NCI-H446 (cell line): ENCODE measurements around the gene CHN1.

Experiments used
- DNase-seq, 2 experiments: peaks; one replicate each; lab custom pipeline; 2025; lab: John Stamatoyannopoulos, UW

CHN1 gene

GRCh38 chr2:175010848-175011254 is 5.7 kb upstream of the CHN1 start:
- peak; percentile 71 to 80 for DNase-seq

DNA sequence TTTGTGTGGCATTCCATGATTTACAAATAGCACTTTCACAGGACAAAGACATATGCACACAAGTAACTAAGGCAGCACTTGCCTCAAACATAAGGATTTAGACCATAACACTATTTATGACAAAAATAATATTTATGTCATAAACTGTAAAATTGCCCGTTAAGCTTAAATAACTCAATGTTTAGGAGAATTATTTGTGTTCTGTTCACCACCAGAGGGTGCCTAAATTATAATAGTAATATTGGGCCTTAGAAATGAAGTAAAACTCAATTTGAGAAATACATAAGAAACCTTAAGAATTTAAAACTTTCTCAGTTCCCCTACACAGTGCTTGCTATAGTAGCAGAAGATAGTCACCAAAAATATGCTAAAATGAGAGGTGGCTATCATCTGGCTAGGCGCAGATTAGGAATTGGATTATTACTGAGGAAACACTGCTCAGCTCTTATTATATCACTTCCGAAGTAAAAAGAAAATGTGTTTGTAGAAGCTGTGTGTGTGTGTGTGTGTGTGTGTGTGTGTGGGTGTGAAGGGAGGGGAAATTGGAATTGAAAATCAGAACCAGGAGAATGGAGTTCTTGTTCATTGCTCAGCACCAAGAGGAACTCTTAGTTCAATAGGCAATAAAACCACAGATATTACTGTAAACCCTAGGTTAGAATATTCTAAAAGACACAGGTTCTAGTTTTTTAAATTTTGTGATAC is 4.9 kb upstream of the CHN1 start:
- no peak for DNase-seq

DNA sequence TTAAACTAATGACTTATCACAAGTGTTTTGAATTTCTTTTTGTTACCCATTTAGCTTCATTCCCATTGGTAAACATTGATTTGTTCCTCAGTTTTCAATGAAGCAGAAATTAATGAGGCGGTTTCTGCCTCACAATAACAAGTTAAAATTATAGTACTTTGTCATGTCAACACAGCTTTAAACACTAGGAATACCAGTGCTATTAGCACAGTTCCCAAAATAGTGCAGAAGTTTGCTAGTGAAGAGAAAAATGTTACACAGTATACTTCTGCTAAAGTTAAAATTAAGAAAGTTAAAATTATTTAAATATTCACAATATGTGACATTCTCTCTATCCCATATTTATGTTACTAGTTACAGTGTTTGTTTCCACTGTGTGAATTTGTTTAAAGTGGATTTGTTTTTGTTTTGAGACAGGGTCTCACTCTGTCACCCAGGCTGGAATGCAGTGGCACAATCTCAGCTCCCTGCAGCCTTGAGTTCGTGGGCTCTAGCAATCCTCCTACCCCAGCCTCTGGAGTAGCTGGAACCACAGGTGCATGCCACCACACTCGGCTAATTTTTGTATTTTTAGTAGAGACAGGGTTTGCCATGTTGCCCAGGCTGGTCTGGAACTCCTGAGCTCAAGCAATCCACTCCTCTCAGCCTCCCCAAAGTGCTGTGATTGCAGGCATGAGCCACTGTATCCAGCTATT is 3.8 kb upstream of the CHN1 start:
- DNase-seq, result no peak

DNA sequence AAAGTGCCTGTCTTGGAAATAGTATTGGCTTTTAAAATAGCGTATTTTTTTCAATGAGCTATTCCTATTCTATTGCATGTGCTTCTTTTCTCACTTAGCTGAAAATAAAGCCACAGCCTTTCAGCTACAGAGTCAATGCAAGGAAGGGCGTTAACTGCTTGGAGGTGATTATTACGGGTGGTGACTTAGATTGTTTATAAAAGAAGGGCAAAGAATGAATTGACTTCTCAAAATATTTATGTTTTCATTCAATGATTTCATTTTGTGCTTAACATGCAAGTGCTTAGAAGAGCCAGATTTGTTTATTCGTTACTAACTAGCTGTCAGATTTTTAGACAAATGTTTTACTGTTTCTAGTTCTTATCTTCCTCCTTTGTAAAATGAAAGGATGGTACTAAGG is 2.8 kb upstream of the CHN1 start:
- DNase-seq, result no peak

GRCh38 chr2:175007510-175007909 is 2.3 kb upstream of the CHN1 start:
- no peak for DNase-seq

- no peak for DNase-seq
These were observed 1.1 kb upstream of the CHN1 start for GRCh38 chr2:175006281-175006680.

- no peak for DNase-seq
These were observed 618 bp upstream of the CHN1 start for GRCh38 chr2:175005733-175006264.

- DNase-seq, result peak in 1 of 2 experiments; percentile 34
These were observed 526 bp downstream of the CHN1 start for GRCh38 chr2:175004730-175004979.

GRCh38 chr2:175003875-175004729 is 1.1 kb downstream of the CHN1 start:
- peak in 1 of 2 experiments; percentile 30 for DNase-seq

GRCh38 chr2:175002547-175003274 is 2.5 kb downstream of the CHN1 start:
- no peak for DNase-seq

- DNase-seq, result peak; percentile 25 to 64
These were observed 3.6 kb downstream of the CHN1 start for GRCh38 chr2:175001566-175001965.

- no peak for DNase-seq
These were observed 8.1 kb downstream of the CHN1 start for GRCh38 chr2:174997110-174997509.

DNA sequence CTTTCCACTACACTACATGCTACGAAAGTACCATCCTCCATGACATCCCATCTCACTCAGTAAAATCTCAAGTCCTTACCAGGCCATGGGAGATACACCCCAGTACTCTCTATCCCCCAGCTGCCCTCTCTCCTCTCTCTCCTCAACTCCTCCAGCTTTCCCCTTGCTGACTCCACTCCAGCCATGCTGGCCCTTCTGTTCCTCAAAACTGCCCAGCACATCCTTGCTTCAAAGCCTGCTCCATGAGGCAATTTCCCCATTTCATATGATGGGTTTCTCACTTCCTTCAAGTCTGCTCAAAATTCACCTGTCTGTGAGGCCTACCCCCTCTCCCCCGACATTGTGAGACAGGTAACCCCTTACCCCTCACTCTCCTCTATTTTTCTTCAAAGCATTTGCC is 8.6 kb downstream of the CHN1 start:
- no peak for DNase-seq

GRCh38 chr2:174994381-174994780 is 10.8 kb downstream of the CHN1 start:
- DNase-seq, result peak in 1 of 2 experiments; percentile 3

GRCh38 chr2:174992886-174993285 is 12.3 kb downstream of the CHN1 start:
- no peak for DNase-seq

DNA sequence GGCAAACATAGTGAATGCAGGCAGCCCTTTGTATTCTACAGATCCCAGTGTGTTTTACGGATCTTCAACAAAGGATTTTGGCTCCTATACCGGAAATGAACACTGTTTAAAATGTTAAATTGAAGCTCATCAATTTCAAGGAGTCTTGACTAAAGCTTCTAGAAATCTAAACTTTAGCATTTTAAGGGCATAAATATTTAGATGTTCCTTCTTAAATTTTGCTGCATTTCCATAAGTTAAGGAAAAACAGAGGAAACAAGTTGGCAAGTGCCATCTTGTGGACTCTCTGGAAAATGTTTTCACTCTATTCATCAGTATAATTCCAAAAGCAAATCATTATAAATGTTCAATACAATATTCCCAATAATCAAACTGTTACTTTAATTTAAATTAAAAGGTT is 19.6 kb downstream of the CHN1 start:
- peak in 1 of 2 experiments; percentile 27 for DNase-seq

- no peak for DNase-seq
These were observed 20.6 kb downstream of the CHN1 start for GRCh38 chr2:174984561-174984960.

- no peak for DNase-seq
These were observed 23.9 kb downstream of the CHN1 start for GRCh38 chr2:174981331-174981730.

DNA sequence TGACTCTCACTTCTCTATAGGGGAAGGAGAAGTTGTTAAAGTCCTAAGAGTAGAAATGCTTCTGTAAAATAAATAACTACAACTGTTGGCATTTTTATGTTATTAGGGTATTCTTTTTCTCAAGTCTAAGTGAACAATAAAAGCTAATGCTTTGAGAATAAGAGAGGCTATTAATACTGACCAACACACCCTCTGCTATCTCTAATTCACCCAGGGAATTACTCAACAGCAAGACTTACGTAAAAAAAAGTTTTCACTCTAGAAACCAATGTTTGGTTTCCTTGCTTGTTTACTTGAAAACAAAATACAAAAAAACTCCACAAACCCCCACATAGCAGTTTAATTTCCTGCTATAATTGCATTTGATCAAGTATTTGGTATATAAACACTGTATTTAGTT is 25.2 kb downstream of the CHN1 start:
- no peak for DNase-seq

GRCh38 chr2:174977364-174977763 is 27.8 kb downstream of the CHN1 start:
- no peak for DNase-seq

GRCh38 chr2:174974131-174974530 is 31.1 kb downstream of the CHN1 start:
- no peak for DNase-seq

DNA sequence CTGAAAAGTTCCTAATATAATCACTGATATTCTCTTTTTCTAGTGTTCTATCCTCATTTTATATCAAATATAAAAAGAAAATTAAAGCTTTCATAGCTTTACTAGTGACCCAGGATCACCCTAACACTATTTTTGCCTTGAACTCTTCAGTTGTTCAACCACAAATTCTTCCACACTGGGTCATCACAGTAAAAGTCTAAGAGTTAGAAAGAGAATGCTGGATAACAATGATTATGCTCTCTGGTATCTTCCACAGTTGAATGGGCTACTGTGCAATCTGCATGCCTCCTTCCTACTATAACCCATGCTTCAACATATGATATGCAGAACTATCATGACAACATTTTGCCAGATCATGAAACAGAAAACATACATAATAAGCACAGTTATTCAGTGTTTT is 32.3 kb downstream of the CHN1 start:
- no peak for DNase-seq
